ENCODE data around the gene PAK5.

Gene PAK5

DNA sequence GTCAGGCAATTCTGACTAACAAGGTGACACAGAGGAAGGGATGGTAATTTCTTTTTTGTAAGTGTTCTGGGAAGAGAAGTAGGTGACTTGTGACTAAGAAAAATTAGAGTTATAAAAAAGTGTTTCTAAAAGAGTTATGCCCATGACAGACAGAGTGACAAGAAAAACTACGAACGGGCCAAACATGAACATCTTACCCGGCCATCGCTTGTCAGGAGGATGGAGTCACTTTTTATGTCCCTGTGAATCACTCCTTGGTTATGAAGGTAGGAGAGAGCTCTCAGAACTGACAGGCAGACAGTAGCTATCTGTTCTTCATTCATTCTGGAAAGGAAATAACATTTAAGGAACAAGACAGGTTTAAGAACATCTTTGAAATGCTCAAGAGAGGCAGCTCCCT, 281.5 kb downstream of the PAK5 start:
- no peaks in the 10 kb centered on the region for H3K36me3 ChIP-seq
- TF ChIP-seq Cebpa-rat (IDR thresholded peaks at IDR 0.05): no peak

DNA sequence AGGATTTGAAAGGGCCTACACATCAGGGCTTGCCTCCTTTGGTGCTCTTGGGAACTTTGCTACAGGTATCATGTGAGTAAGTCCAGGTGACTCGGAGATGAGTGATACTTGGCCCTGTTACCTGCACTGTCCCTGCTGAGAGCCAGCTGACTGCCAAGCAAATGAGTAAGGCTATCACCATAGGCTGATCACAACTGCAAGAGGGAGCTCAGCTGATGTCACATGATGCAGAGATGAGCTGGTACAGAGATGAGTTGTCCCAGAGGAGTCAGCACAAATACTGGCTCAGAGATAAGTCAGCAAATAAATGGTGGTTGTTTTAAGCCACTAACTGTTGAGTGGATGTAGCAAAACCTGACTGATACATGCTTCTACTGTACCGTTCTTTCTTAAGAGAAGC, 283.1 kb downstream of the PAK5 start:
- TF ChIP-seq Cebpa-rat (IDR thresholded peaks at IDR 0.05): no peak
- Histone ChIP-seq H3K9ac (no peak overlapping the region), H3K9me3 (no peaks in the 10 kb centered on the region), H3K4me1 (no peaks in the 10 kb centered on the region; the same call in 1 of the 2 replicates), H3K4me2 (no peak overlapping the region), H3K27me3 (no peaks in the 10 kb centered on the region), H3K27ac (no peak overlapping the region), H3K36me3 (no peaks in the 10 kb centered on the region), H4K20me1 (no peaks in the 10 kb centered on the region), H3K4me3 (no peak overlapping the region)

More for the DNA sequence above, 281.5 kb downstream of the PAK5 start:
- Histone ChIP-seq H4K20me1 (no peaks in the 10 kb centered on the region), H3K9me3 (no peaks in the 10 kb centered on the region), H3K9ac (no peak overlapping the region), H3K4me3 (no peak overlapping the region), H3K27ac (no peak overlapping the region), H3K27me3 (no peaks in the 10 kb centered on the region), H3K4me1 (no peaks in the 10 kb centered on the region), H3K4me2 (no peak overlapping the region)

DNA sequence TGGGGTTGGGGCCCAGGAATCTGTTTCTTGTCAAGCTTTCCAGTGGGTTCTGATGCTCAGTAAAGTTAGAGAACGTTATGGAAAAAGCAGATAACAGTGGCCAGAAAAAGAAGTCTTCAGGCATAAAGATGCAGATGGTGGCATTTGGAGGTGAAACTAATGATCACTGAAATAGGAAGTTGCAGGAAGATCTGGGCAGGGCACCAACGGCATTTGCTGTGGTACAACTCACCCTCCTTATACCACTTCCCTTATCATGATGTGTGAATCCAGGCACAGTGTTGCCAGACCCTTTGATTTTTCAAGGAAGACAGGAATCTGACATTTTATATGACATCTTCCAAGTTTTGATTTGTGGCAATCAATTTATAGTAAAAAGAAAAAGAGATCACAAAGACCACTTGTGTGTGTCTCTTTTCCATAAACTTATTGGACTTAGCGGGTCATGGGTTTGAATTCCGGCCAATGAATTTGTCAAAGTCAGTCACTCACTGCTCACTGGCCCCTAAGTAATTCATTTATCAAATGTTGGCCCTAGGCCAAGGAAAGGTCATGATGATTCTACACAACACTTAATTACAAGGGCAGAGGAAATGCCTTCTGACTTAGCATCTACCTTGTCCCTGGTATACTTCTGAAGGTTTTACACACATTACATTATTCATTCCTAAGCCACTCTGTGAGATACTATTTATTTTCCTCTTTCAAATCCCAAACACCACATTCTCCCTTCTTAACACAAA, 286.9 kb downstream of the PAK5 start:
- Histone ChIP-seq H3K36me3 (no peaks in the 10 kb centered on the region), H3K9ac (no peak overlapping the region), H4K20me1 (no peaks in the 10 kb centered on the region), H3K4me3 (no peak overlapping the region), H3K9me3 (no peaks in the 10 kb centered on the region), H3K27ac (no peak overlapping the region), H3K4me1 (no peaks in the 10 kb centered on the region; the same call in 1 of the 2 replicates), H3K4me2 (no peak overlapping the region), H3K27me3 (no peaks in the 10 kb centered on the region)
- no peak for TF ChIP-seq Cebpa-rat (IDR thresholded peaks at IDR 0.05)

DNA sequence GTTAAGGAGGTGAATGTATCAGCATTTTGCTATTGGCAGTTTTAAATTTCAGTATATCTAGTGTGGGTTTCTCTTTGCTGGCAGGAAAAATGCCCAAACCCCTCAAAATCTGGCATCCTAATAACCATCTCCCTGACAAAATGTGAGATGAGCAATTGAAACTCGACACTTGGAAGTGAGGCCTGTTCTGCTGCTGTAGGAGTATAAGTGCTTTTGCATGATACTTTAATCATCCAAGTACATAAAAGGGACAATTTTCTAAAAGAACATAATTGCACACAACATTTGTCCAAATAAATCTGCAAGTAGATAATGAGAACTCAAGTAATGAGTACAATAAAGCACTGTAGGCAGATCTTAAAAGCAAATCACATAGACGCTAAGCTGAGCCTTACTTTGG, 288.0 kb downstream of the PAK5 start:
- Histone ChIP-seq H3K36me3 (no peaks in the 10 kb centered on the region), H3K4me3 (no peak overlapping the region), H4K20me1 (no peaks in the 10 kb centered on the region), H3K27me3 (no peaks in the 10 kb centered on the region), H3K4me1 (no peaks in the 10 kb centered on the region; the same call in 1 of the 2 replicates), H3K9me3 (no peaks in the 10 kb centered on the region), H3K4me2 (no peak overlapping the region), H3K27ac (no peak overlapping the region), H3K9ac (no peak overlapping the region)
- no peak for TF ChIP-seq Cebpa-rat (IDR thresholded peaks at IDR 0.05)

DNA sequence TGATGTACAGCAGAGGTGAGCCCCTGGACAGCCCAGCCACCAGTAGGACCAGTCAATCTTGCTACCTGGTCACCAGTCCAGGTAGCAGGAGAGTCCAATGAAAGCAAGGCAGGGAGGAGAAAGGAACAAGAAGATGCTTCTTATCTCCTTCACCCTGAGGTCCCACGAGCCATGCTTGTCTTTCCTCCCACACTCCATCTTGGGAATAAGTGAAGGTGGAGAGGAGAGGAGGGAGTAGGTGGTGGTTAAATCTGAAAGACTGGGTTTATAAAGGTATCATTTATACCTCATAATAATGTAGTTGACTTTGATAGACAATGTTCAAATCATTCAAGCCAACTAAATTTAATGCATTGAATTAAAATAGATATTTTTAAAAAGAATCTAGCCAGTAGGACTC, 288.6 kb downstream of the PAK5 start:
- TF ChIP-seq Cebpa-rat (IDR thresholded peaks at IDR 0.05): no peak
- Histone ChIP-seq H3K36me3 (no peaks in the 10 kb centered on the region), H3K27ac (no peak overlapping the region), H3K4me2 (no peak overlapping the region), H3K9ac (no peak overlapping the region), H3K4me3 (no peak overlapping the region), H3K27me3 (no peaks in the 10 kb centered on the region), H4K20me1 (no peaks in the 10 kb centered on the region), H3K9me3 (no peaks in the 10 kb centered on the region), H3K4me1 (no peaks in the 10 kb centered on the region; the same call in 1 of the 2 replicates)

DNA sequence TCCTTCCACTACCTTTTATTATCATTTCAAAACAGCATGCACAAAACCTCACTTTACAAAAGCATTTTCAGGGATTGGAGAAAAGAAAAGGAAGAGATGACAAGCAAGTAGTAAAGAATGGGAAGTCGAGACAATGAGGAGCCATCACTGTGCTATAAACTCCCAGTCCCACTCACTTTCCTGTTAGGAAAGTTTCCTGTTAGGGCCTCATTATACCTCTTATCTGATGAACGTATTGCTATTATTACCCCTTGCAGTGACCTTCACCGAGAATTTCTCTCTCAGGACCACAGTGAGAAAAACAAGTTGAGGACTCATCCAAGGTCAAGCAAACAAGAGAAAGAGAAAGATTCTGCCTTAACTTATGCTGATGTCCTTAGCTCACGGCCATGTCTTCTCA, 295.7 kb downstream of the PAK5 start:
- Histone ChIP-seq H3K27me3 (no peaks in the 10 kb centered on the region), H3K9ac (no peak overlapping the region)

DNA sequence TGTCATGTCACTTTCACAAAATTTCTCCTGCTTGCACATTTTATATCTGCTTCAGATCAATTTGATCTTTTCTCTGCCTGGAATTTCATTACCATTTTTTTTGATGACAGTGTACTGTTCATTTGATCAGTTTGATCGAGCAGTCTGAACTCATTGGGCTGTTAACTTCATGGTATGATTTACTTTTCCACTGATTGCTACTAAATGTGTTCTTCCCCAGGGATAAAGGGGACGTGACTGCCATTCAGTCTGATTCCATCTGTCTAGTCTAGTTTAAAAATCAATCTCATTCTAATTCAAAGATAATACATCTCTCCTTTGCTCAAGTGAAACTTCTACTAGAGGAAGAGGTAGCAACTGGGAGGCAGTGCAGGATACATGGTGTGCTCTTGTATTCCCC, 303.4 kb downstream of the PAK5 start:
- H3K9me3 ChIP-seq: no peaks in the 10 kb centered on the region
- H3K27ac ChIP-seq: no peak overlapping the region
- H3K4me1 ChIP-seq: peaks cover 13% of the 10 kb centered on the region
- no peaks in the 10 kb centered on the region for H3K27me3 ChIP-seq
- H3K4me2 ChIP-seq: no peak overlapping the region
- no peak overlapping the region for H3K9ac ChIP-seq
- H4K20me1 ChIP-seq: no peaks in the 10 kb centered on the region
- no peak for TF ChIP-seq Cebpa-rat (IDR thresholded peaks at IDR 0.05)
- H3K36me3 ChIP-seq: no peaks in the 10 kb centered on the region
- H3K4me3 ChIP-seq: no peak overlapping the region

More for the DNA sequence above, 295.7 kb downstream of the PAK5 start:
- no peaks in the 10 kb centered on the region for H4K20me1 ChIP-seq
- TF ChIP-seq Cebpa-rat (IDR thresholded peaks at IDR 0.05): no peak
- H3K36me3 ChIP-seq: no peaks in the 10 kb centered on the region
- no peak overlapping the region for H3K4me2 ChIP-seq
- H3K4me1 ChIP-seq: peaks cover 13% of the 10 kb centered on the region
- H3K9me3 ChIP-seq: no peaks in the 10 kb centered on the region
- H3K4me3 ChIP-seq: no peak overlapping the region
- no peak overlapping the region for H3K27ac ChIP-seq

DNA sequence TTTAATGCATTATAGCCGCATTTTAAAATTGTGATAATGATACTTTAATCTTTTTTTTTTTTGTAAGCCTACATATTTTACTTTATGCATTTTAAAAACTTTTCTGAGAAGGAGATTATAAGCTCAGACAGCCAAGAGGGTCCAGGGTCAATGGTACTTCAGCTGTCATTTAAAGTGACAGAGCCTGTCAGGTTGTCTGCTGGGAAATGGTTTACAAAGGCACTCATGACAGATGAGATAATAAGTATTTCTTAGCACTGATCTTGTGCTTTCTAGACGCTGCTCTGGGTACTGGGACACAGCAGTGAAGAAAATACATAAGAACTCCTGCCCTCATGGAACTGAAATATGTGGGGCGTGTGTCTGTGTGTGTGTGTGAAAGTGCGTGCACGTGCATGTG, 304.9 kb downstream of the PAK5 start:
- Histone ChIP-seq H3K27ac (no peak overlapping the region), H3K9ac (no peak overlapping the region), H4K20me1 (no peaks in the 10 kb centered on the region)

DNA sequence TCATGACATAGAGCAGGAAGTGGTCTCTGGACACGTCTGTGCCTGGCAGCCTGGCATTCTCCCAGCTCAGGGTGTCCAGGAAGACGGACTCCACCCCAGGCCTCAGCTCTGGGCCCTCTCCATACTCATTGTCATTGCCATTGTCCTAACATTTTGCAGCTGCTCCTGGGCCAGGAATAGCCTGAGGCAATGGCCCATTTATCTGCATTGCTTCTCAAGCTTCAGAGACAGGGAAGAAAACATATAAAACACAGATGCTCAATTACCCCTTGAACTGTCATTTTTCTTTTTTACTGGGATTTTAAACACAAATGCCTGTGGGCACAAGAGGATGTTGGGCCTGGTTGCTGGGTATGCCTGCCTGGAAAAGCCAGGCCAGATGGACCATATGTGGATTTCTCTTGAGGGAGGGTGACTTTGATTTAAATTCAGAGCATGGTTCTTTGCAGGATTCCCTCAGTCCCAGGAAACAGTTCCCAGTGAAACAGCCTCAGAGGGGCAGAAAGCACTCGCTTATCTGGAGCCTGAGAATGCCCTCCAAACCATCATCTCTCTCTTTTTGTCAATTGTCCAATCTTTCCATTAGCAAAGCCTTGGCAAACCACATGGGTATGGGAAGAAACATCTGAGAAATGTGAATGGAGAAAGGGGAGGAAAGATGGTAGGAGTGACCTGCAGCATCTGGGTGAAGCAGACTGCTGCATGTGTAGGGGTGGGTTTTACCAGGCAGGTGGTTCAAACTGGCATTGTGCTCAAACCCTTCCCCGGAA, 306.6 kb downstream of the PAK5 start:
- no peaks in the 10 kb centered on the region for H3K36me3 ChIP-seq
- no peak overlapping the region for H3K4me2 ChIP-seq
- no peaks in the 10 kb centered on the region for H3K9me3 ChIP-seq
- H3K4me1 ChIP-seq: no peaks in the 10 kb centered on the region
- no peak for TF ChIP-seq Cebpa-rat (IDR thresholded peaks at IDR 0.05)
- H3K27me3 ChIP-seq: no peaks in the 10 kb centered on the region
- no peaks in the 10 kb centered on the region for H4K20me1 ChIP-seq
- H3K9ac ChIP-seq: no peak overlapping the region
- no peak overlapping the region for H3K4me3 ChIP-seq
- no peak overlapping the region for H3K27ac ChIP-seq

More for the DNA sequence above, 304.9 kb downstream of the PAK5 start:
- H3K36me3 ChIP-seq: no peaks in the 10 kb centered on the region
- TF ChIP-seq Cebpa-rat (IDR thresholded peaks at IDR 0.05): no peak
- H3K27me3 ChIP-seq: no peaks in the 10 kb centered on the region
- no peaks in the 10 kb centered on the region for H3K4me1 ChIP-seq
- H3K4me3 ChIP-seq: no peak overlapping the region
- H3K4me2 ChIP-seq: no peak overlapping the region
- H3K9me3 ChIP-seq: no peaks in the 10 kb centered on the region

DNA sequence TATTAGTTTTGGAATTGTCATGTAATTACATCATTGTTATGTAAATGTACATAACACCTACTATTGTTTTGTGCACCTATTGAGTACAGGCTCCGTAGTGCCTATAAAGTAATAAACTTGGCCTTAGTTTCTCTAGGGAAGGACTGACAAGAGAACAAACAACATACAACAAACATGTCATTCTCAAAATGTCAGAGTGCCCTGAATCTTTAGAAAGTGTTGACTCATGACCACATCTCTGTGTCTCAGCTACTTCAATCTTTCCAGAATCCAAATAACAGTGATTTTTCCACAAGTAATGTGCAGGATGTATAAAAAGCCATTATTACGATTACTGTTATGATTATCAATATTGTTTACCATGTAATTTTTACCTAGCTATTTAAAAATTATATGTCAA, 307.3 kb downstream of the PAK5 start:
- TF ChIP-seq Cebpa-rat (IDR thresholded peaks at IDR 0.05): no peak
- H3K4me1 ChIP-seq: no peaks in the 10 kb centered on the region
- no peak overlapping the region for H3K9ac ChIP-seq
- no peaks in the 10 kb centered on the region for H3K36me3 ChIP-seq
- H4K20me1 ChIP-seq: no peaks in the 10 kb centered on the region
- no peak overlapping the region for H3K4me3 ChIP-seq
- no peak overlapping the region for H3K4me2 ChIP-seq
- H3K27ac ChIP-seq: no peak overlapping the region
- no peaks in the 10 kb centered on the region for H3K27me3 ChIP-seq
- no peaks in the 10 kb centered on the region for H3K9me3 ChIP-seq
